Prostate gland (tissue), 2 donors: ENCODE results near the gene PDZD11.
"Not testable (repeated sequence)": the region's sequence is repeated elsewhere in the genome, so short reads cannot be mapped to it uniquely, and the experiment has no call there.

ENCODE experiments used
- CTCF ChIP-seq, 4 experiments: fragments of 200-600 bp in 2 of 4; fragments of 450-650 bp in 2 of 4; sonication (generic) in 2 of 4; IDR thresholded peaks; 1 replicate in 3 of 4; 2 replicates in 1 of 4; pipeline ENCODE4 v1.5.1; 2016 to 2019; ENCODE audit warnings: antibody characterized with exemption in 4 of 4, mild to moderate bottlenecking in 2 of 4, moderate library complexity in 2 of 4
- POLR2AphosphoS5 ChIP-seq: sonication (generic); formaldehyde crosslinking; IDR thresholded peaks from one replicate; pipeline ENCODE4 v1.6.1; 2017; ENCODE audit warnings: antibody characterized with exemption

GRCh38 chrX:70243601-70244000 is 46.1 kb downstream of the PDZD11 start:
- TF ChIP-seq CTCF (IDR thresholded peaks at IDR 0.05); POLR2AphosphoS5: not testable (repeated sequence)
